Liver (tissue), 9 donors: Measurements from ENCODE around the gene ZNF610. TPM values are rescaled to one million over a fixed set of nuclear protein-coding genes. Genes with fewer than 3 reads are reported as not detected.
"Not testable (repeated sequence)": the region's sequence is repeated elsewhere in the genome, so short reads cannot be mapped to it uniquely, and the experiment has no call there.

ENCODE experiments used
- DNase-seq: peaks from one replicate; pipeline ENCODE4 v3.0.0-alpha.2; 2017; ENCODE audit warnings: low spot score
- H3K27ac ChIP-seq, 2 donors: one replicate each; pipeline ENCODE4 v1.7.0; 2013; ENCODE audit warnings: inconsistent platforms in 2 of 2, low read length in 2 of 2, control low read depth in 1 of 2, low read depth in 1 of 2, mild to moderate bottlenecking in 1 of 2
- H3K27me3 ChIP-seq, 4 donors: one replicate each; pipeline versions ENCODE4 v1.6.1 to v1.7.0; 2013; ENCODE audit warnings: low read length in 3 of 4, inconsistent platforms in 1 of 4, mild to moderate bottlenecking in 1 of 4, moderate library complexity in 1 of 4; ENCODE audit not compliant: control insufficient read depth in 4 of 4, insufficient read depth in 4 of 4
- H3K36me3 ChIP-seq, 4 donors: one replicate each; pipeline versions ENCODE4 v1.6.1 to v1.7.0; 2013; ENCODE audit warnings: low read length in 3 of 4, mild to moderate bottlenecking in 3 of 4, low read depth in 1 of 4, moderate library complexity in 1 of 4; ENCODE audit not compliant: control insufficient read depth in 4 of 4, insufficient read depth in 3 of 4
- H3K4me1 ChIP-seq, 4 donors: one replicate each; pipeline versions ENCODE4 v1.6.1 to v1.7.0; 2013; ENCODE audit warnings: low read length in 3 of 4, mild to moderate bottlenecking in 3 of 4, moderate library complexity in 1 of 4; ENCODE audit not compliant: control insufficient read depth in 4 of 4, insufficient read depth in 4 of 4
- H3K4me3 ChIP-seq, 3 donors: one replicate each; pipeline versions ENCODE4 v1.6.1 to v1.7.0; 2013; ENCODE audit warnings: low read length in 3 of 3, control low read depth in 1 of 3, low read depth in 1 of 3, mild to moderate bottlenecking in 1 of 3
- H3K9ac ChIP-seq, 2 donors: one replicate each; pipeline ENCODE4 v1.7.0; 2013; ENCODE audit warnings: low read length in 2 of 2, mild to moderate bottlenecking in 2 of 2, moderate library complexity in 2 of 2, control low read depth in 1 of 2, low read depth in 1 of 2
- H3K9me3 ChIP-seq, 4 donors: one replicate each; pipeline versions ENCODE4 v1.6.1 to v1.7.0; 2013; ENCODE audit warnings: low read length in 3 of 4; ENCODE audit not compliant: control insufficient read depth in 4 of 4
- CTCF ChIP-seq: fragments of 150-350 bp; IDR thresholded peaks from 2 replicates; pipeline ENCODE4 v1.5.1; 2017; ENCODE audit warnings: improper control_type of control experiment, low read depth, low read length; ENCODE audit not compliant: missing input control
- EGR1 ChIP-seq, 2 donors: IDR thresholded peaks; 2 replicates each; pipeline ENCODE4 v1.6.1; 2016 to 2018; ENCODE audit warnings: antibody characterized with exemption in 2 of 2, low read depth in 2 of 2
- FOXA1 ChIP-seq: IDR thresholded peaks from 2 replicates; pipeline ENCODE4 v1.6.1; 2016; ENCODE audit warnings: antibody characterized with exemption
- FOXA2 ChIP-seq: IDR thresholded peaks from 2 replicates; pipeline ENCODE4 v1.6.1; 2016; ENCODE audit warnings: antibody characterized with exemption
- GABPA ChIP-seq, 2 donors: IDR thresholded peaks in 1 of 2; conservative IDR thresholded peaks in 1 of 2; 2 replicates each; pipeline ENCODE4 v1.6.1; 2016; ENCODE audit warnings: antibody characterized with exemption in 2 of 2, mild to moderate bottlenecking in 1 of 2, moderate library complexity in 1 of 2
- HNF4A ChIP-seq, 2 donors: conservative IDR thresholded peaks; 2 replicates each; pipeline ENCODE4 v1.6.1; 2016; ENCODE audit warnings: antibody characterized with exemption in 2 of 2, mild to moderate bottlenecking in 2 of 2
- JUND ChIP-seq, 2 donors: IDR thresholded peaks; 2 replicates each; pipeline ENCODE4 v1.6.1; 2016; ENCODE audit warnings: antibody characterized with exemption in 2 of 2
- NR2F2 ChIP-seq: IDR thresholded peaks from 2 replicates; pipeline ENCODE4 v1.6.1; 2016; ENCODE audit warnings: antibody characterized with exemption
- RAD21 ChIP-seq, 2 donors: IDR thresholded peaks; 2 replicates each; pipeline ENCODE4 v1.6.1; 2016; ENCODE audit warnings: antibody characterized with exemption in 2 of 2, mild to moderate bottlenecking in 2 of 2
- REST ChIP-seq: IDR thresholded peaks from 2 replicates; pipeline ENCODE4 v1.6.1; 2016; ENCODE audit warnings: antibody characterized with exemption, mild to moderate bottlenecking
- RXRA ChIP-seq, 2 donors: IDR thresholded peaks; 2 replicates each; pipeline ENCODE4 v1.6.1; 2017 to 2018; ENCODE audit warnings: antibody characterized with exemption in 2 of 2, mild to moderate bottlenecking in 1 of 2
- SP1 ChIP-seq: IDR thresholded peaks from 2 replicates; pipeline ENCODE4 v1.6.1; 2018; ENCODE audit warnings: antibody characterized with exemption, mild to moderate bottlenecking
- YY1 ChIP-seq: IDR thresholded peaks from 2 replicates; pipeline ENCODE4 v1.6.1; 2016; ENCODE audit warnings: antibody characterized with exemption, mild to moderate bottlenecking
- WGBS: extraction: QIAGEN DNeasy Blood & Tissue Kit; methylation state at CpG from one replicate; pipeline ENCODE4 v1.1.7; 2013; 5-methylcytosine and 5-hydroxymethylcytosine counted together
- polyA plus RNA-seq, 2 donors: library from polyadenylated mRNA; stranded (reverse) in 1 of 2; unstranded in 1 of 2; fragments of 200-250 nt in 1 of 2; fragments of >200 nt in 1 of 2; fragmentation: Nextera tagmentation in 1 of 2; extraction: Ambion mirVana in 1 of 2; gene quantifications; one replicate each; pipeline versions ENCODE4 v1.2.1 to v1.2.3, GENCODE V29; 2013 to 2015
- total RNA-seq, 2 donors: library from RNA; depleted of rRNA; stranded (reverse); fragments of >200 nt; gene quantifications; one replicate each; pipeline ENCODE4 v1.2.3, GENCODE V29; 2014
- TF ChIP-seq, protein P1 (sequence below): IDR thresholded peaks from 2 replicates; pipeline ENCODE4 v1.6.1; 2016; ENCODE audit warnings: antibody characterized with exemption
- TF ChIP-seq, protein P2 (sequence below): IDR thresholded peaks from 2 replicates; pipeline ENCODE4 v1.6.1; 2016; ENCODE audit warnings: antibody characterized with exemption
- TF ChIP-seq, protein P3 (sequence below): IDR thresholded peaks from 2 replicates; pipeline ENCODE4 v1.6.1; 2016; ENCODE audit warnings: antibody characterized with exemption
- donor health status: healthy.
- donor health status: healthy.
- donor health status: healthy.
- donor health status: healthy.
- donor health status: healthy.

The ZNF610 gene
- total and polyA plus RNA-seq, 4 donors = 0.08 to 0.89 (median 0.23) TPM

DNA sequence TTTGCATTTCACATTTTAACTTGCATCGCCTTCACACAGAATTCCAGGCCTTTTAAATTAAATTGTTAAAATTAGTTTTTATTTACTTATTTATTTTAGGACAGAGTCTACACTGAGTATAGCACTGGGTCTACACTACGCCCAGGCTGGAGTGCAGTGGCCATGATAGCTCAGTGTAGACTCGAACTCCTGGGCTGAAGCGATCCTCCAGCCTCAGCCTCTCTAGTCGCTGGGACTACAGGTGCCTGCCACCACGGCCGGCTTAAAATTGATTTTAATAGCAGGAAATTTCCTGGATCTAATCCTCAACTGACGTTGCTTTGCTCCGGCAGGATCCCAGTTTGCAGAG is 301 bp upstream of the ZNF610 start (continued):
- TF ChIP-seq REST (no peak), RAD21 (IDR thresholded peaks at IDR 0.05) (no peak)

DNA sequence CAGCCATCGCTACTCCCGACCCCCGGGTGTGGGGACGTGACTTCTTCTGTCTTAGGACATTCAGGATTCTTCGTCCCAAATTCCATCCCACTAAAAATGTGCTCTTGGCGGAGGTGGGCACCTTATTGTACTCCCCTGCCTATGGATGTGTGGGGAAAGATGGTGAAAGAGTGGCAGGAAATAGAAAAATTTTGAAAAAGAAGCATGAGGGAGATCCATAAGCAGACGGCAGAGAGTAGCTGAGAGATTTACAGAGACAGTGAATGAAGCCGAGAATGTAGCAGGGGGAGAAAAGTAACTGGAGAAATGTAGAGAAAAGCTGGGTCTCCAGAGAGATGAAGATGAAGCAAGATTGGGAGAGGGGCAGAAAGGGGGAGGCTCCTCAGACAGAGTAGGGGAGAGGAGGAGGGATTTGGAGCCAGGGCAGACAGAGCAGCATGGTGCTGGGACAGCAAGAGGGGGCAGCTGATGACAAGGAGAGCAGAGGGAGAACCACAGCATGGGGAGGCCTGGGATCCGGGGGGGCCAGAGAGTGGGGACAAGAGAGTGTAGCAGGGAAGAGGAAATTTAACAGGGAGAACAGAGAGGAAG is 843 bp downstream of the ZNF610 start:
- Histone ChIP-seq H3K9me3 (peaks cover 25 to 61% (median 36%) of the 10 kb centered on the region in 4 donors), H3K27ac (peak overlapping the region in 1 of 2 donors; percentile 28), H3K27me3 (no peaks in the 10 kb centered on the region), H3K4me3 (peak overlapping the region in 2 of 3 donors; percentile 58 to 67), H3K4me1 (no peaks in the 10 kb centered on the region), H3K36me3 (no peaks in the 10 kb centered on the region), H3K9ac (peak overlapping the region in 1 of 2 donors; percentile 47)
- WGBS = 7% methylated on average over 9 of the region's 9 CpGs
- DNase-seq = no peak
- TF ChIP-seq JUND (IDR thresholded peaks at IDR 0.05) (no peak), YY1 (no peak), HNF4A (conservative IDR thresholded peaks at IDR 0.05) (no peak), FOXA1 (no peak), FOXA2 (no peak), RXRA (IDR thresholded peaks at IDR 0.05) (no peak), SP1 (no peak), NR2F2 (no peak), REST (no peak), CTCF (no peak), GABPA (IDR thresholded peaks at IDR 0.05 in 1 of 2, conservative IDR thresholded peaks at IDR 0.05 in 1 of 2) (no peak), EGR1 (IDR thresholded peaks at IDR 0.05; ENCODE audit: low read depth in 2 of 2) (no peak)
- TF ChIP-seq, protein P1, sequence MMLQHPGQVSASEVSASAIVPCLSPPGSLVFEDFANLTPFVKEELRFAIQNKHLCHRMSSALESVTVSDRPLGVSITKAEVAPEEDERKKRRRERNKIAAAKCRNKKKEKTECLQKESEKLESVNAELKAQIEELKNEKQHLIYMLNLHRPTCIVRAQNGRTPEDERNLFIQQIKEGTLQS = no peak
- TF ChIP-seq, protein P2, sequence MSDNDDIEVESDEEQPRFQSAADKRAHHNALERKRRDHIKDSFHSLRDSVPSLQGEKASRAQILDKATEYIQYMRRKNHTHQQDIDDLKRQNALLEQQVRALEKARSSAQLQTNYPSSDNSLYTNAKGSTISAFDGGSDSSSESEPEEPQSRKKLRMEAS = no peak
- TF ChIP-seq, protein P3, sequence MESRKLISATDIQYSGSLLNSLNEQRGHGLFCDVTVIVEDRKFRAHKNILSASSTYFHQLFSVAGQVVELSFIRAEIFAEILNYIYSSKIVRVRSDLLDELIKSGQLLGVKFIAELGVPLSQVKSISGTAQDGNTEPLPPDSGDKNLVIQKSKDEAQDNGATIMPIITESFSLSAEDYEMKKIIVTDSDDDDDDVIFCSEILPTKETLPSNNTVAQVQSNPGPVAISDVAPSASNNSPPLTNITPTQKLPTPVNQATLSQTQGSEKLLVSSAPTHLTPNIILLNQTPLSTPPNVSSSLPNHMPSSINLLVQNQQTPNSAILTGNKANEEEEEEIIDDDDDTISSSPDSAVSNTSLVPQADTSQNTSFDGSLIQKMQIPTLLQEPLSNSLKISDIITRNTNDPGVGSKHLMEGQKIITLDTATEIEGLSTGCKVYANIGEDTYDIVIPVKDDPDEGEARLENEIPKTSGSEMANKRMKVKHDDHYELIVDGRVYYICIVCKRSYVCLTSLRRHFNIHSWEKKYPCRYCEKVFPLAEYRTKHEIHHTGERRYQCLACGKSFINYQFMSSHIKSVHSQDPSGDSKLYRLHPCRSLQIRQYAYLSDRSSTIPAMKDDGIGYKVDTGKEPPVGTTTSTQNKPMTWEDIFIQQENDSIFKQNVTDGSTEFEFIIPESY = no peak

DNA sequence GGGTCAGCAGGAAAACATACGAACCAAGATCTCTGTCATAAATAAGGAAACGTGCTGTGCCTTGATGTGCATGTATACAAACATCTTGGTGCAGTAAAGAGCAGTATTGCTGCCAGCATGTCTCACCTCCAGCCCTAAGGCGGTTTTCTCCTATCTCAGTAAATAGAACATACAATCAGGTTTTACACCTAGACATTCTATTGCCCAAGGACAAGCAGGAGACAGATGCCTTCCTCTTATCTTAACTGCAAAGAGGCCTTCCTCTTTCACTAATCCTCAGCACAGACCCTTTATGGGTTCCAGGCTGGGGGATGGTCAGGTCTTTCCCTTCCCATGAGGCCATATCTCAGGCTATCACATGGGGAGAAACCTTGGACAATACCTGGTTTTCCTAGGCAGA is 3.0 kb downstream of the ZNF610 start:
- 66% methylated on average over 3 of the region's 3 CpGs for WGBS
- not testable (repeated sequence) for DNase-seq, H3K27ac ChIP-seq, H3K4me3 ChIP-seq, H3K27me3 ChIP-seq, H3K9ac ChIP-seq, H3K36me3 ChIP-seq, H3K4me1 ChIP-seq
- H3K9me3 ChIP-seq = peaks cover 15 to 50% (median 26%) of the 10 kb centered on the region in 4 donors
